Natural killer cell (primary cell): ENCODE results near the gene SLC10A1. TPM values are rescaled to one million over a fixed set of nuclear protein-coding genes. Genes with fewer than 3 reads are reported as not detected.

ENCODE experiments used
- ATAC-seq, 3 donors: fragments of 150-1000 bp in 2 of 3; fragments of 200-7000 bp in 1 of 3; cut with Tn5 transposase; 1 replicate in 1 of 3; 2 replicates in 2 of 3; pipeline ENCODE4 v1.10.0; 2021; ENCODE audit warnings: mild to moderate bottlenecking in 2 of 3, moderate library complexity in 2 of 3
- DNase-seq, 2 donors: peaks; one replicate each; pipeline versions ENCODE4 v3.0.0 to v3.0.0-alpha.2; 2013 to 2021; ENCODE audit warnings: mixed read lengths in 1 of 2
- H3K27ac ChIP-seq: one replicate; pipeline ENCODE4 v1.5.1; 2013; ENCODE audit warnings: mild to moderate bottlenecking, low read length
- H3K27me3 ChIP-seq: one replicate; pipeline ENCODE4 v1.6.1; 2013; ENCODE audit warnings: low read length; ENCODE audit not compliant: control insufficient read depth, insufficient read depth
- H3K36me3 ChIP-seq: one replicate; pipeline ENCODE4 v1.6.1; 2013; ENCODE audit warnings: low read length; ENCODE audit not compliant: control insufficient read depth, insufficient read depth
- H3K4me1 ChIP-seq: one replicate; pipeline ENCODE4 v1.6.1; 2013; ENCODE audit warnings: low read length; ENCODE audit not compliant: control insufficient read depth, insufficient read depth
- H3K4me3 ChIP-seq: one replicate; pipeline ENCODE4 v1.5.1; 2013; ENCODE audit warnings: low read length
- H3K9me3 ChIP-seq: one replicate; pipeline ENCODE4 v1.6.1; 2013; ENCODE audit warnings: low read length; ENCODE audit not compliant: control insufficient read depth, insufficient read depth
- H3K27ac Mint-ChIP-seq, 2 donors: one replicate each; pipeline ENCODE4 v1.8.0; 2022; ENCODE audit warnings: mild to moderate bottlenecking in 2 of 2, mixed read lengths in 2 of 2, moderate library complexity in 1 of 2
- H3K27me3 Mint-ChIP-seq, 2 donors: one replicate each; pipeline ENCODE4 v1.8.0; 2022; ENCODE audit warnings: low read depth in 2 of 2, mixed read lengths in 2 of 2
- H3K36me3 Mint-ChIP-seq: one replicate; pipeline ENCODE4 v1.8.0; 2022; ENCODE audit warnings: mixed read lengths
- H3K4me1 Mint-ChIP-seq, 2 donors: one replicate each; pipeline ENCODE4 v1.8.0; 2022; ENCODE audit warnings: mixed read lengths in 2 of 2
- H3K4me3 Mint-ChIP-seq: one replicate; pipeline ENCODE4 v1.8.0; 2022; ENCODE audit warnings: mild to moderate bottlenecking, moderate library complexity, mixed read lengths
- H3K9me3 Mint-ChIP-seq, 2 donors: one replicate each; pipeline ENCODE4 v1.8.0; 2022; ENCODE audit warnings: mixed read lengths in 2 of 2
- CTCF ChIP-seq: fragments of 200-600 bp; IDR thresholded peaks from one replicate; pipeline ENCODE4 v1.8.0; 2022; ENCODE audit warnings: antibody characterized with exemption
- WGBS: methylation state at CpG from one replicate; pipeline ENCODE4 v1.1.7; 2013; ENCODE audit warnings: missing lambda C conversion rate; ENCODE audit not compliant: insufficient coverage; 5-methylcytosine and 5-hydroxymethylcytosine counted together
- intact Hi-C: fragments of 100-400 bp; cut with micrococcal nuclease; formaldehyde crosslinking; loops from one replicate; pipeline ENCODE4 v1.14.2; 2022
- total RNA-seq, 4 donors: library from RNA; stranded (reverse); fragments of 120-200 nt in 1 of 4; gene quantifications; one replicate each; pipeline versions ENCODE4 v1.2.3 to v1.2.4, GENCODE V29; 2013 to 2022

Gene SLC10A1
- total RNA-seq, 3 donors from 2014 or later (not counting 1 experiment from before 2014, with no cell fraction given) = not detected

- H3K4me1 ChIP-seq = no peaks in the 10 kb centered on the region
- TF ChIP-seq CTCF = no peak
- DNase-seq (no peak), ATAC-seq (no peak)
- no peak overlapping the region for H3K4me3 ChIP-seq
- H3K27ac Mint-ChIP-seq = no peak overlapping the region
- no peak overlapping the region for H3K4me3 Mint-ChIP-seq
- H3K9me3 ChIP-seq = no peaks in the 10 kb centered on the region
- peaks cover 0 to 2% of the 10 kb centered on the region in 2 donors for H3K27me3 Mint-ChIP-seq
- no peaks in the 10 kb centered on the region for H3K36me3 Mint-ChIP-seq
- H3K27ac ChIP-seq = no peak overlapping the region
- intact Hi-C loops = no loop called here
- no peaks in the 10 kb centered on the region for H3K4me1 Mint-ChIP-seq
- no peaks in the 10 kb centered on the region for H3K27me3 ChIP-seq
- no peaks in the 10 kb centered on the region for H3K36me3 ChIP-seq
- 88% methylated on average over 11 of the region's 13 CpGs for WGBS
- H3K9me3 Mint-ChIP-seq = no peaks in the 10 kb centered on the region
These were observed 45.8 kb upstream of the SLC10A1 start for GRCh38 chr14:69842686-69843420.

- ATAC-seq = no peak
- no peaks in the 10 kb centered on the region for H3K36me3 Mint-ChIP-seq
- no peaks in the 10 kb centered on the region for H3K27me3 ChIP-seq
- H3K9me3 ChIP-seq = no peaks in the 10 kb centered on the region
- no peaks in the 10 kb centered on the region for H3K9me3 Mint-ChIP-seq
- H3K27ac ChIP-seq = no peak overlapping the region
- H3K4me1 ChIP-seq = no peaks in the 10 kb centered on the region
- no peaks in the 10 kb centered on the region for H3K36me3 ChIP-seq
- H3K27ac Mint-ChIP-seq = no peak overlapping the region
- peaks cover 0 to 6% of the 10 kb centered on the region in 2 donors for H3K27me3 Mint-ChIP-seq
- WGBS = 72% methylated on average over 5 of the region's 5 CpGs
- DNase-seq = no peak
- H3K4me3 ChIP-seq = no peak overlapping the region
- no peaks in the 10 kb centered on the region for H3K4me1 Mint-ChIP-seq
- no peak for TF ChIP-seq CTCF
- intact Hi-C loops = no loop called here
- no peak overlapping the region for H3K4me3 Mint-ChIP-seq
These were observed 44.6 kb upstream of the SLC10A1 start for GRCh38 chr14:69841656-69842055.

GRCh38 chr14:69839661-69840060, 42.6 kb upstream of the SLC10A1 start:
- H3K9me3 Mint-ChIP-seq = no peaks in the 10 kb centered on the region
- no peaks in the 10 kb centered on the region for H3K36me3 Mint-ChIP-seq
- ATAC-seq = no peak

More at GRCh38 chr14:69839661-69840060, 42.6 kb upstream of the SLC10A1 start:
- intact Hi-C loops = no loop called here
- DNase-seq = no peak
- no peak overlapping the region for H3K4me3 Mint-ChIP-seq
- Histone ChIP-seq H3K27me3 (no peaks in the 10 kb centered on the region), H3K27ac (no peak overlapping the region), H3K4me3 (no peak overlapping the region), H3K4me1 (no peaks in the 10 kb centered on the region), H3K36me3 (no peaks in the 10 kb centered on the region), H3K9me3 (no peaks in the 10 kb centered on the region)
- WGBS = 88% methylated on average over 3 of the region's 3 CpGs
- H3K4me1 Mint-ChIP-seq = no peaks in the 10 kb centered on the region
- no peak for TF ChIP-seq CTCF
- H3K27me3 Mint-ChIP-seq = peaks cover 7 to 12% of the 10 kb centered on the region in 2 donors
- no peak overlapping the region for H3K27ac Mint-ChIP-seq
